Sigmoid colon (tissue), 7 donors: ENCODE results near the gene BACE2. TPM values are rescaled to one million over a fixed set of nuclear protein-coding genes. Genes with fewer than 3 reads are reported as not detected.

Experiments
- DNase-seq: peaks from one replicate; pipeline ENCODE4 v3.0.0-alpha.2; 2019
- H3K27ac ChIP-seq, 4 donors: fragments of 200-600 bp; sonication (generic); one replicate each; pipeline ENCODE4 v1.5.1; 2016 to 2019; ENCODE audit warnings: mild to moderate bottlenecking in 1 of 4
- H3K27me3 ChIP-seq, 3 donors: fragments of 200-600 bp; sonication (generic); one replicate each; pipeline ENCODE4 v1.5.1; 2019; ENCODE audit warnings: mild to moderate bottlenecking in 1 of 3
- H3K36me3 ChIP-seq, 4 donors: fragments of 200-600 bp; sonication (generic); one replicate each; pipeline ENCODE4 v1.5.1; 2016 to 2019
- H3K4me1 ChIP-seq, 4 donors: fragments of 200-600 bp; sonication (generic); one replicate each; pipeline ENCODE4 v1.5.1; 2017 to 2019
- H3K4me3 ChIP-seq, 4 donors: fragments of 200-600 bp; sonication (generic); one replicate each; pipeline ENCODE4 v1.5.1; 2017 to 2019; ENCODE audit warnings: mild to moderate bottlenecking in 2 of 4, moderate library complexity in 1 of 4
- H3K9me3 ChIP-seq, 4 donors: fragments of 200-600 bp in 3 of 4; sonication (generic) in 3 of 4; one replicate each; pipeline versions ENCODE4 v1.5.1 to v1.6.1; 2013 to 2019
- EP300 ChIP-seq, 4 donors: sonication (generic); formaldehyde crosslinking; IDR thresholded peaks; one replicate each; pipeline ENCODE4 v1.6.1; 2017; ENCODE audit warnings: antibody characterized with exemption in 4 of 4
- POLR2A ChIP-seq, 2 donors: fragments of 450-650 bp; IDR thresholded peaks; one replicate each; pipeline ENCODE4 v1.6.1; 2016; ENCODE audit warnings: antibody characterized with exemption in 2 of 2, mild to moderate bottlenecking in 2 of 2, moderate library complexity in 2 of 2
- POLR2AphosphoS5 ChIP-seq, 4 donors: sonication (generic); formaldehyde crosslinking; IDR thresholded peaks; one replicate each; pipeline ENCODE4 v1.6.1; 2017; ENCODE audit warnings: antibody characterized with exemption in 4 of 4
- WGBS, 2 donors: extraction: QIAGEN DNeasy Blood & Tissue Kit; methylation state at CpG; one replicate each; pipeline ENCODE4 v1.1.7; 2013; 5-methylcytosine and 5-hydroxymethylcytosine counted together
- intact Hi-C: fragments of 100-400 bp; cut with DNase I; formaldehyde crosslinking; loops from one replicate; pipeline ENCODE4 v1.15.1; 2023
- polyA plus RNA-seq, 3 donors: library from polyadenylated mRNA; stranded (reverse); fragments of 200-250 nt; gene quantifications; one replicate each; pipeline ENCODE4 v1.2.3, GENCODE V29; 2013
- total RNA-seq, 4 donors: library from RNA; depleted of rRNA; stranded (reverse); fragments of >200 nt; gene quantifications; one replicate each; pipeline ENCODE4 v1.1.0, GENCODE V29; 2016
- TF ChIP-seq, protein P1 (sequence below), 4 experiments: fragments of 450-650 bp in 3 of 4; fragments of 200-600 bp in 1 of 4; IDR thresholded peaks; one replicate each; pipeline ENCODE4 v1.5.1; 2016 to 2019; ENCODE audit warnings: antibody characterized with exemption in 4 of 4, mild to moderate bottlenecking in 3 of 4, moderate library complexity in 2 of 4
- donor health status: healthy with polysubstance abuse.
- donor health status: Bipolar disorder and iron deficiency.
- donor health status: healthy.

Gene BACE2
- total and polyA plus RNA-seq, 7 donors: 12.0 to 204 (median 52.8) TPM

- DNase-seq: no peak
- peak within 1 kb of the TSS in 3 of 4 donors; percentile 4 to 31 (median 27) for H3K4me3 ChIP-seq
- H3K36me3 ChIP-seq: no peaks in the 10 kb centered on the region
- peaks cover 0 to 11% (median 8%) of the 10 kb centered on the region in 4 donors for H3K4me1 ChIP-seq
- intact Hi-C loops: no loop called here
- TF ChIP-seq EP300 (IDR thresholded peaks at IDR 0.05): no peak
- peaks cover 11 to 47% (median 18%) of the 10 kb centered on the region in 3 donors for H3K27me3 ChIP-seq
- no peaks in the 10 kb centered on the region for H3K9me3 ChIP-seq
- H3K27ac ChIP-seq: no peak within 1 kb of the TSS
- WGBS, 2 donors: 3 to 8% methylated on average over 55 of the region's 55 CpGs
These were observed 148.5 kb downstream of the BACE2 start, which contains the start of gene FAM3B for GRCh38 chr21:41316200-41317062. Gene FAM3B (plus strand): TSS chr21:41316801. CDS start chr21:41316880, 79 bp downstream.

- Histone ChIP-seq H3K9me3 (no peaks in the 10 kb centered on the region), H3K4me1 (peaks cover 0 to 11% (median 8%) of the 10 kb centered on the region in 4 donors), H3K36me3 (no peaks in the 10 kb centered on the region), H3K27me3 (peaks cover 11 to 47% (median 18%) of the 10 kb centered on the region in 3 donors), H3K4me3 (peak overlapping the region in 3 of 4 donors; percentile 4 to 31 (median 27)), H3K27ac (no peak overlapping the region)
- intact Hi-C loops: no loop called here
- no peak for DNase-seq
- WGBS, 2 donors: 23 to 46% methylated on average over 19 of the region's 19 CpGs
- TF ChIP-seq POLR2AphosphoS5 (IDR thresholded peaks at IDR 0.05) (no peak), POLR2A (IDR thresholded peaks at IDR 0.05) (no peak), EP300 (IDR thresholded peaks at IDR 0.05) (no peak)
- TF ChIP-seq, protein P1, sequence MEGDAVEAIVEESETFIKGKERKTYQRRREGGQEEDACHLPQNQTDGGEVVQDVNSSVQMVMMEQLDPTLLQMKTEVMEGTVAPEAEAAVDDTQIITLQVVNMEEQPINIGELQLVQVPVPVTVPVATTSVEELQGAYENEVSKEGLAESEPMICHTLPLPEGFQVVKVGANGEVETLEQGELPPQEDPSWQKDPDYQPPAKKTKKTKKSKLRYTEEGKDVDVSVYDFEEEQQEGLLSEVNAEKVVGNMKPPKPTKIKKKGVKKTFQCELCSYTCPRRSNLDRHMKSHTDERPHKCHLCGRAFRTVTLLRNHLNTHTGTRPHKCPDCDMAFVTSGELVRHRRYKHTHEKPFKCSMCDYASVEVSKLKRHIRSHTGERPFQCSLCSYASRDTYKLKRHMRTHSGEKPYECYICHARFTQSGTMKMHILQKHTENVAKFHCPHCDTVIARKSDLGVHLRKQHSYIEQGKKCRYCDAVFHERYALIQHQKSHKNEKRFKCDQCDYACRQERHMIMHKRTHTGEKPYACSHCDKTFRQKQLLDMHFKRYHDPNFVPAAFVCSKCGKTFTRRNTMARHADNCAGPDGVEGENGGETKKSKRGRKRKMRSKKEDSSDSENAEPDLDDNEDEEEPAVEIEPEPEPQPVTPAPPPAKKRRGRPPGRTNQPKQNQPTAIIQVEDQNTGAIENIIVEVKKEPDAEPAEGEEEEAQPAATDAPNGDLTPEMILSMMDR (IDR thresholded peaks at IDR 0.05): no peak
These were observed 149.1 kb downstream of the BACE2 start for GRCh38 chr21:41317063-41317392.

GRCh38 chr21:41317458-41317857 is 149.5 kb downstream of the BACE2 start:
- Histone ChIP-seq H3K27me3 (peaks cover 11 to 47% (median 18%) of the 10 kb centered on the region in 3 donors), H3K36me3 (no peaks in the 10 kb centered on the region), H3K27ac (no peak overlapping the region), H3K4me3 (no peak overlapping the region), H3K9me3 (no peaks in the 10 kb centered on the region), H3K4me1 (peaks cover 0 to 11% (median 8%) of the 10 kb centered on the region in 4 donors)
- DNase-seq: no peak
- WGBS, 2 donors: 85 to 91% methylated on average over 10 of the region's 10 CpGs
- intact Hi-C loops: no loop called here
- no peak for TF ChIP-seq EP300 (IDR thresholded peaks at IDR 0.05)
- TF ChIP-seq, protein P1 (IDR thresholded peaks at IDR 0.05): no peak
- TF ChIP-seq POLR2AphosphoS5 (IDR thresholded peaks at IDR 0.05): no peak
- TF ChIP-seq POLR2A (IDR thresholded peaks at IDR 0.05): no peak

- peaks cover 11 to 47% (median 18%) of the 10 kb centered on the region in 3 donors for H3K27me3 ChIP-seq
- no peak overlapping the region for H3K4me3 ChIP-seq
- intact Hi-C loops: no loop called here
- H3K27ac ChIP-seq: no peak overlapping the region
- no peaks in the 10 kb centered on the region for H3K9me3 ChIP-seq
- 88 to 93% methylated on average over 9 of the region's 9 CpGs for WGBS, 2 donors
- no peak for DNase-seq
- TF ChIP-seq, protein P1 (IDR thresholded peaks at IDR 0.05): no peak
- TF ChIP-seq POLR2AphosphoS5 (IDR thresholded peaks at IDR 0.05) (no peak), POLR2A (IDR thresholded peaks at IDR 0.05) (no peak), EP300 (IDR thresholded peaks at IDR 0.05) (no peak)
- peaks cover 0 to 11% (median 8%) of the 10 kb centered on the region in 4 donors for H3K4me1 ChIP-seq
- no peaks in the 10 kb centered on the region for H3K36me3 ChIP-seq
These were observed 150.3 kb downstream of the BACE2 start for GRCh38 chr21:41318218-41318617.

GRCh38 chr21:41319273-41319672 is 151.3 kb downstream of the BACE2 start:
- H3K27me3 ChIP-seq: peaks cover 11 to 46% (median 18%) of the 10 kb centered on the region in 3 donors
- H3K9me3 ChIP-seq: no peaks in the 10 kb centered on the region
- intact Hi-C loops: no loop called here
- peaks cover 0 to 11% (median 8%) of the 10 kb centered on the region in 4 donors for H3K4me1 ChIP-seq
- 28 to 75% methylated on average over 7 of the region's 7 CpGs for WGBS, 2 donors
- no peak overlapping the region for H3K27ac ChIP-seq
- no peak overlapping the region for H3K4me3 ChIP-seq
- DNase-seq: no peak
- TF ChIP-seq POLR2AphosphoS5 (IDR thresholded peaks at IDR 0.05) (no peak), EP300 (IDR thresholded peaks at IDR 0.05) (no peak)
- TF ChIP-seq, protein P1 (IDR thresholded peaks at IDR 0.05): no peak
- H3K36me3 ChIP-seq: no peaks in the 10 kb centered on the region
